ENCODE results near the gene JAGN1. TPM values are rescaled to one million over a fixed set of nuclear protein-coding genes. Genes with fewer than 3 reads are reported as not detected.

The JAGN1 gene
- total and polyA plus RNA-seq, 2 of the 8 experiments (the other 6 are each of a cell fraction or from before 2014, with no cell fraction given): 26.9 to 51.6 TPM

- H2BK12ac ChIP-seq (ENCODE audit: low read depth, low read length): no peak overlapping the region
- no peak overlapping the region for H4K8ac ChIP-seq (ENCODE audit: extremely low read depth, insufficient read depth, low read length)
- no peak overlapping the region for H2AK5ac ChIP-seq (ENCODE audit: low read depth, low read length)
- H2BK15ac ChIP-seq (ENCODE audit: low read length): no peak overlapping the region
- no peaks in the 10 kb centered on the region; a peak in 1 of 7 replicates for H3K4me1 ChIP-seq (replicated peaks in 1 of 4; ENCODE audit: control insufficient read depth in 3 of 4, insufficient read depth in 4 of 4, low read length in 3 of 4)
- H3K14ac ChIP-seq (ENCODE audit: insufficient read length): no peak overlapping the region
- FAIRE-seq: no peak
- no peaks in the 10 kb centered on the region for H3K36me3 ChIP-seq (ENCODE audit: control insufficient read depth in 2 of 4, insufficient read depth in 4 of 4, low read length in 3 of 4)
- ChIA-PET CTCF (ENCODE audit: partially characterized antibody) (interaction anchor here (1.2 to 2.0 kb wide), 2 partner anchors 26 to 27 kb away, joined by 3 to 4 read pairs; no protein-coding TSS in a partner anchor), POLR2A (ENCODE audit: partially characterized antibody) (no interaction called here)
- no peak overlapping the region for H2BK20ac ChIP-seq (ENCODE audit: low read length)
- no peak overlapping the region for H2BK5ac ChIP-seq (ENCODE audit: low read depth, low read length)
- H3K56ac ChIP-seq (replicated peaks; ENCODE audit: insufficient read length, low read depth, low read length): no peak overlapping the region
- no peak overlapping the region for H4K5ac ChIP-seq (ENCODE audit: insufficient read length, low read depth, low read length)
- TF ChIP-seq BRCA1 (IDR thresholded peaks at IDR 0.05; ENCODE audit: low read depth, low read length) (no peak), E2F6 (IDR thresholded peaks at IDR 0.05) (no peak), TAF7 (optimal IDR thresholded peaks at IDR 0.05; ENCODE audit: borderline replicate concordance, low read depth, low read length) (no peak), CHD1 (IDR thresholded peaks at IDR 0.05; ENCODE audit: low read depth, low read length) (no peak), RBBP5 (IDR thresholded peaks at IDR 0.05; ENCODE audit: borderline replicate concordance, low read depth, low read length) (no peak), JUND (IDR thresholded peaks at IDR 0.05; ENCODE audit: low read length) (no peak), CTBP2 (IDR thresholded peaks at IDR 0.05; ENCODE audit: borderline replicate concordance, insufficient read depth, insufficient read length, low read length) (no peak), ASH2L (IDR thresholded peaks at IDR 0.05; ENCODE audit: low read length) (no peak), GABPA (IDR thresholded peaks at IDR 0.05; ENCODE audit: borderline replicate concordance, insufficient read depth, low read length) (no peak), FOSL1 (IDR thresholded peaks at IDR 0.05; ENCODE audit: insufficient read depth, low read depth, low read length) (no peak), SP1 (IDR thresholded peaks at IDR 0.05; ENCODE audit: low read depth, low read length) (no peak), CREB1 (IDR thresholded peaks at IDR 0.05) (no peak)
- TF ChIP-seq, protein P1, sequence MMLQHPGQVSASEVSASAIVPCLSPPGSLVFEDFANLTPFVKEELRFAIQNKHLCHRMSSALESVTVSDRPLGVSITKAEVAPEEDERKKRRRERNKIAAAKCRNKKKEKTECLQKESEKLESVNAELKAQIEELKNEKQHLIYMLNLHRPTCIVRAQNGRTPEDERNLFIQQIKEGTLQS (IDR thresholded peaks at IDR 0.05; ENCODE audit: insufficient read depth, low read depth, low read length): no peak
- H3K18ac ChIP-seq (ENCODE audit: extremely low read depth, low read length): no peak overlapping the region
- H3K27me3 ChIP-seq (replicated peaks in 1 of 4; ENCODE audit: control insufficient read depth in 3 of 4, extremely low read depth in 1 of 4, insufficient read depth in 3 of 4, low read length in 3 of 4): no peaks in the 10 kb centered on the region
- no peaks in the 10 kb centered on the region for H3K23me2 ChIP-seq (ENCODE audit: low read depth, low read length)
- H3K4me2 ChIP-seq (ENCODE audit: insufficient read depth in 1 of 2, low read depth in 2 of 2, low read length in 2 of 2): no peak overlapping the region
- H4K20me1 ChIP-seq (replicated peaks in 1 of 2; ENCODE audit: control insufficient read depth in 1 of 2, insufficient read depth in 2 of 2, low read length in 2 of 2): no peaks in the 10 kb centered on the region
- DNase-seq (ENCODE audit: low read depth in 1 of 2, low spot score in 2 of 2): no peak
- H4K91ac ChIP-seq (replicated peaks; ENCODE audit: insufficient read length, low read length): no peak overlapping the region
- H2AFZ ChIP-seq (ENCODE audit: low read length): no peak overlapping the region
- no peak overlapping the region for H3K4ac ChIP-seq (replicated peaks; ENCODE audit: insufficient read length, low read depth, low read length)
- H3K23ac ChIP-seq (ENCODE audit: insufficient read length): no peak overlapping the region
- no peak overlapping the region for H2BK120ac ChIP-seq (replicated peaks; ENCODE audit: low read depth, low read length)
- H3K79me1 ChIP-seq (ENCODE audit: low read depth, low read length): no peaks in the 10 kb centered on the region
- H3K4me3 ChIP-seq (ENCODE audit: extremely low read depth in 1 of 4, insufficient read depth in 2 of 4, low read depth in 3 of 4, low read length in 4 of 4): no peak overlapping the region
- no peak overlapping the region for H3K9ac ChIP-seq (replicated peaks in 1 of 4; ENCODE audit: extremely low read depth in 1 of 4, low read depth in 3 of 4, low read length in 3 of 4)
- H3K9me3 ChIP-seq (ENCODE audit: insufficient read depth in 2 of 2, low read depth in 1 of 2, low read length in 1 of 2): no peaks in the 10 kb centered on the region
- H3K79me2 ChIP-seq (ENCODE audit: control insufficient read depth in 1 of 2, insufficient read depth in 2 of 2, low read length in 2 of 2): no peaks in the 10 kb centered on the region
- no peak overlapping the region for H3K27ac ChIP-seq (ENCODE audit: low read depth, low read length)
Measured at GRCh38 chr3:9875448-9875847, 15.0 kb upstream of the JAGN1 start.
